NCI-H1048 (cell line): ENCODE data around the gene UBE4B.

Source experiments
- DNase-seq: peaks from one replicate; lab custom pipeline; 2025; lab: John Stamatoyannopoulos, UW

The UBE4B gene

GRCh38 chr1:10117132-10117531, 84.4 kb downstream of the UBE4B start:
- DNase-seq = no peak

GRCh38 chr1:10117865-10118264, 85.1 kb downstream of the UBE4B start:
- DNase-seq = no peak

DNA sequence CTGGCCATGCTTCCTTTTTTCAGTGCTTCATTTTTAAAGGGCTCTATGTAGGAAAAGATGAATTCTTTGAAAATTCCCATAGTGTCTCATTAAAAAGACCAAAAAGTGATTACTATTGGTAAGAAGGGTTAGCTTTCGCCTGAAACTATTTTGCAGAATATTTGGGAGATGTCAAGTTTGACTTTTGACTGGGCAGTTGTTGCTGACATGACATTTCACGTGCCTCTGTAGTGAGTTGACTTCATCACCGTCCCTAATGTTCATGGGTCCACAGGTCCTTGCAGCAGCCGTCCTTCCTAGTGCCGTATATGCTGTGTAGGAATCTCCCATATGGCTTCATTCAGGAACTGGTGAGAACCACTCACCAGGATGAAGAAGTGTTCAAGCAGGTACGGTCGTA, 88.9 kb downstream of the UBE4B start:
- DNase-seq = no peak

- no peak for DNase-seq
Measured at GRCh38 chr1:10122926-10123325, 90.2 kb downstream of the UBE4B start.

GRCh38 chr1:10128101-10128765, 95.5 kb downstream of the UBE4B start:
- DNase-seq = no peak

DNA sequence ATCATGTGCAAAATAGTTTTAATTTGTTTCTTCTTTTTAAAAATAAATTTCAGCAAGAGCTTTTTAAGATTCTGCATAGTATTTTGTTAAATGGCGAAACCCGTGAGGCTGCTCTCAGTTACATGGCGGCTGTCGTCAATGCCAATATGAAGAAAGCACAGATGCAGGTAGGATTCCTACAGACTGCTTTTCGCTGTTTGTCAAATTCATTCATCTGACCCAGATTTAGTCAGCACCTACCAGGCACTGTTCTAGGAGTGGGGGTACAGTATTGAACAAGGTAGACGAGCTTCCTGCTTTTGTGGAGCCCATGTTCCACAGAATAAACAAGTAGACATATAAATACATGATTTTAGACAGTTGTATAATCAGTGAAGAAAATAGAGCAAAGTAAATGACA, 99.6 kb downstream of the UBE4B start:
- no peak for DNase-seq

- no peak for DNase-seq
Measured at GRCh38 chr1:10132852-10133251, 100.1 kb downstream of the UBE4B start.

DNA sequence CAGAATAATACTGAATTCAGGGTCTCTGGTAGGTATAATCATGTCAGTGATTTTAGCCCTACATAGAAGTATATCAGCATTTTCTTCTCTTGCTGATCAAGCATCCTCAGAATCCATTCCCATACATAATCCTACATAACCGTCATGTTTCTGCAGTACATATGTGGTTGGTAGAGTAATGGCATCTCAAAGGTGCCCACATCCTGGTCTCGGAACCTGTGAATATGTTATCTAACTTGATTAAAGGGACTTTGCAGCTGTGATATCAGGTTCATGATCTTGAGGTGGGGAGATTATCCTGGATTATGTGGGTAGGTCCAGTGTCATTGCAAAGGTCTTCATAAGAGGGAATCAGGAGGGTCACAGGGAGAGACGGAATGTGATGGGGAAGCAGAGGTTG, 108.2 kb downstream of the UBE4B start:
- no peak for DNase-seq

GRCh38 chr1:10143961-10144485, 111.3 kb downstream of the UBE4B start:
- no peak for DNase-seq

- DNase-seq = no peak
Measured at GRCh38 chr1:10146391-10146790, 113.6 kb downstream of the UBE4B start.

DNA sequence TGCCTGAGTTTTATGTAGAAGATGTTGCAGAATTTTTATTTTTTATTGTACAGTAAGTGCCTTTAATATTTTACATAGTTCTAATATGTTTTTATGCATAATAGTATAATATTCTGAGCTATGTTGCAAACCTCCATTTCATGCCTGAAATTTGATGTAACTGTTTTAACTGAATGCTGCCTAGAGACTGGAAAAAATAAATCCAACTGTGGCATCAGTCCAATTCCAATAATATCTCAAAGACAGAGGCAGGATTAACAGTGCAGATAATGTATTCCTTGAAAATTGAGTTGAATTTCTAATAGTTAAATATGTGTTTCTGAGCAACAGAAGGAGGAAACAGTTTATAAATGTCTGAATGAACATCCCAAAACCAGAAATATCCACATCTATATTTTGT, 116.5 kb downstream of the UBE4B start:
- DNase-seq = no peak

DNA sequence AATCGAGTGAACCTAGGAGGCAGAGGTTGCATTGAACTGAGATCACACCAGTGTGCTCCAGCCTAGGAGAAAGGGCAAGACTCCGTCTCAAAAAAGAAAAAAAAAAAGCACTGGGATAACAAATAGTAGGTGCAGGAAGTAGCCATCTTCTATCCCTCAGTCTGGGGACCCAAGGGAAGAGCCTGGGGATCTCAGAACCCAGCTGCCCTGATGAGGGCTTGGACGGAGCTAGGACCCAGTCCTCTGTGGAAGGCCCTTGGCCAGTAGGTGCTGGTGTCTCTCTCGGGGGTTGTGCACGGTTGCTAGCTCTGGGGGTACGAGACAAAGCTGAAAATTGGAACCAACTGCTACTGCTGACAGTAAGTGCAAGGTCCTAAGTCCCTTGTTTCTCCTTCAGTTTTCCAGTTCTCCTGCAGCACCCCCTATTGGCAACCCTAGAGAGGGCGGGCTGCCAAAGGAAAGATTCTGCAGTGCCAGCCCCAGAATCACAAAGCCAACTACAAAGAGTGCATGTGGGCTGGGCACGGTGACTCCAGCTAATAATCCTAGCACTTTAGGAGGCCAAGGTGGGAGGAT, 120.0 kb downstream of the UBE4B start:
- DNase-seq = no peak

GRCh38 chr1:10155087-10155712, 122.4 kb downstream of the UBE4B start:
- no peak for DNase-seq

DNA sequence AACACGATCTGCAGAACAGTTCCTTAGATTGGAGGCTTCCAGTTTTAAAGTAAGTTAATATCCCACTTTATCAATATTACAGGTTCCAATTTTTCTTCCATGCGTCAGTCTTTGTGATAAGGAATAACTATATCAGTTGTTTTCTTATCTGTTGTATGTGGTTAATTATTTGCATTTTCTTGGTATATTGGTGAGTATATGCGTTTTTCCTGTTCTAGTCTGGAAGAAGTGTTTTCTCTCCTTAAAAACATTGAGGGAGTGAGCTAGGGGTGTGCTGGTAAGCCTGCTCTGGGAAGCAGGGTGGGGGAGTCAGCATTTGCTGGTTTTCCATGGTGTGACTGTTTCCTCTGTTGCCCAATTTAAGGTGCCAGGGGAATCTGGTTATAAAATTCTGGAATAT, 127.4 kb downstream of the UBE4B start:
- no peak for DNase-seq

- no peak for DNase-seq
Measured at GRCh38 chr1:10160907-10161490, 128.2 kb downstream of the UBE4B start.

DNA sequence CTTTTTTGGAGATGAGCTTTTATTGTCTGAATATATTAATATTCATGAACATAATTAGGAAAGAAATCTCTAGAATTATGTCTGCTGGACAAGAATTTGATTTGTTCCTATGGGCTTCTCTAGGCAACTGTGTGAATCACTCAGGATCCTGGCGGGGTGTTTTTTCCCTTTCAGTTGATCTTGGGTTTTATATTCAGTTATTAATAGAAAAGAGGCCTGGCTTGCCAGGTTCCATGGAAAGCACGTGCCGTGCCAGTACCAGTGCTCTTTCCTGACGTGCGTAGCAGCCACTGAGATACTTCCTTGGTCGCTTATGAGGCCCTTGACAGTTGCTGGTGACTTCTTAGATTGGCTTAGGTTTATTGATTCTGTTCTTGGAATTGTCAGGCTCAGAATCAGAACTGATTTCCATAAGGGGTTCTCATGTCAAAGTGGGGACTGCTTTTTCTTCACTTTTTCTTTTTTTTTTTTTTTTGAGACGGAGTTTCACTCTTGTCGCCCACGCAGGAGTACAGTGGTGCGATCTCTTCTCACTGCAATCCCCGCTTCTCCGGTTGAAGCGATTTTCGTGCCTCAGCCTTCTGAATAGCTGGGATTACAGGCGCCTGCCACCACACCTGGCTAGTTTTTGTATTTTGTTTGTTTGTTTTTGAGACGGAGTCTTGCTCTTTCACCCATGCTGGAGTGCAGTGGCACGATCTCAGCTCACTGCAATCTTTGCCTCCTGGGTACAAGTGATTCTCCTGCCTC, 129.0 kb downstream of the UBE4B start:
- no peak for DNase-seq

DNA sequence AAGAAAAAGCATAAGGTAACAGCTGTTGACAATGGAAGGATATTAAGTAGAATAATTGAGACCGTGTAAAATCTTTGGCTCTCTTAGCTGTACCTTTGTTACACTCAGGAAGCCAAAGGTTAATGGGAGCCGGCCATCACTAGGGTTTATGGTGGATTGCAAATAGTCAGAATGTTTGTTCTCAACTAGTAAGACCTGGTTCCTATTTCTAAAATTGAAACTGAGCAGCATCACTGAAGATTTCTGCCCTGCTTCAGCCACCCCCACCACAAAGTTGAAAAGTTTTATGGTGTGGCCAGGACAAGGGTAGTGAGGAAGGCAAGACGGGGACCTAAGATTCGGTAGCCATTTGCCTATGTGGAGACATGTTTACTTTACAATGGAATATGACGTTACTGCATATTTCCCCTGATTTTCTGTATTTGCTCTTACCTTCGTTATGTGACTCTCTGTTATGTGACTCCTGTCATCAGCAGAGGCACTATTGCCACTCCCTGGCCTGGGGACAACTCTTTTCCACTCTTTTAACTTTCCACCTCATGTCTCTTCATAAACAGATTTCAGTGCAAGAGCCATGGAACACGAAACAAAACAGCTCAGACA, 136.3 kb downstream of the UBE4B start:
- DNase-seq = no peak

- no peak for DNase-seq
Measured at GRCh38 chr1:10170239-10170574, 137.4 kb downstream of the UBE4B start.

DNA sequence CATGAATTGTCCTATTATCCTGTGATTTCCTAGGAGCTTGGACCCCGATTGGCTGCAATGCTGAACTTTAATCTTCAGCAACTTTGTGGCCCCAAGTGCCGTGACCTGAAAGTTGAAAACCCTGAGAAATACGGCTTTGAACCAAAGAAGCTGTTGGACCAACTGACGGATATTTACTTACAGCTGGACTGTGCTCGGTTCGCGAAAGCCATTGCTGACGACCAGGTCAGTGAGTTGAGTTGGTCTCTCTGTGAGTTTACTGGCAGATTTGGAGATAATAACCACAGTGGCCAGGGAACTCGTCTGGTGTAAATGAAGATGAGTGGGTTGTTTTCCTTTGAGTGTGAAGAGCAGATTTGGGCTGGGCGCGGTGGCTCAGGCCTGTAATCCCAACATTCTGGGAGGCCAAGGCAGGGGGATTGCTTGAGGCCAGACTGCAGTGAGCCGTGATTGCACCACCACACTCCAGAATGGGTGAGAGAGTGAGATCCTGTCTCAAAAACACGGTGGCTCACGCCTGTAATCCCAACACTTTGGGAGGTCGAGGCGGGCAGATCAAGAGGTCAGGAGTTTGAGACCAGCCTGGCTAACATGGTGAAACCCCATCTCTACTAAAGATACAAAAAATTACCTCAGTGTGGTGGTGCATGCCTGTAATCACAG, 138.5 kb downstream of the UBE4B start:
- no peak for DNase-seq

DNA sequence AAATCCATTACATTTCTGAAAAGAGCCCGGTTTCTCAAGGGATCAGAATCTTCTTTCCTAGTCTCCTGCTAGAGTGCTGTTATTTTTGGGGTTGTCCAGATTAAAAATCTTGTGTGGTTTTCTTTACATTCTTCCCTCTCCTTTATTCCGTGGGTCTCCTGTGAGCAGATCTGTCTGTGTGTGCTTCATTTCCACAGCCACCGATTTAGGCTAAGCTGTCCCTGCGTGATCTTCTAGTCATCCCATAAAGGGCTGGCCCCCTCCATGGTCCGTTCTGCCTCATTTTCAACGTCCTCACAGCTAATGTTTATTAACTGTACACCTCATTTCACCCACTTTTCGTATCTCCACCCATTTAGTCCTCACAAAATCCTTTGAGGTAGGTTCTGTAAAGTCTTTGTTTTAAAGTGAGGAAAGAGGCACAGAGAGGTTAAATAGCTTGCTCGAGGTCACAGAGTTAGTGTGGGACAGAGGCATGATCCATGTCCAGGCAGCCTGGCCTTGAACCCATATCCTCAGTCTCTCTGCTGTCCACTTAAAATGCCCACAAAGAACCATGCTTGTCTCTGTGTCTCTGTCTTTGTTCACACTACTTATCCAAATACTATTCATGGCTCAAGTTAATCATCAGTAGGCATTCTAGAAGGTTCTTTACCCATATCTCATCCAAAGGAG, 139.4 kb downstream of the UBE4B start:
- DNase-seq = no peak

- DNase-seq = no peak
Measured at GRCh38 chr1:10173582-10173981, 140.8 kb downstream of the UBE4B start.
